Endothelial cell of umbilical vein (primary cell): ENCODE results near the gene ARHGAP21. TPM values are rescaled to one million over a fixed set of nuclear protein-coding genes. Genes with fewer than 3 reads are reported as not detected.

Experiments
- BruUV-seq: library from RNA; stranded (reverse); fragments of 400-500 nt; replicated peaks from 2 replicates; lab custom pipeline; 2021; lab: Mats Ljungman, UMichigan
- CTCF ChIA-PET: fragments of 300-600, 350-600 bp; sonication (Branson Sonifier 250); formaldehyde crosslinking; loops from one replicate; lab custom pipeline; 2021; ENCODE audit warnings: antibody characterized with exemption, inconsistent platforms; lab: Charles Lee
- POLR2A ChIA-PET: fragments of 300-600, 350-600 bp; sonication (Branson Sonifier 250); formaldehyde crosslinking; loops from one replicate; lab custom pipeline; 2021; ENCODE audit warnings: antibody characterized with exemption, inconsistent platforms; lab: Charles Lee
- DNase-seq: peaks from one replicate; pipeline ENCODE4 v3.0.0-alpha.2; 2011; ENCODE audit warnings: low read depth, low spot score
- FAIRE-seq: peaks from 2 replicates; lab custom pipeline; 2011; peaks lifted over from hg19 to GRCh38; lab: Jason Lieb, UNC
- H2AFZ ChIP-seq: 2 replicates; pipeline ENCODE4 v1.6.0; 2012; ENCODE audit warnings: low read depth, low read length, control low read depth, inconsistent platforms
- H3K27ac ChIP-seq: 2 replicates; pipeline ENCODE4 v1.5.1; 2011; ENCODE audit warnings: low read depth, mild to moderate bottlenecking, control low read depth, low read length, moderate library complexity; ENCODE audit not compliant: insufficient read depth
- H3K27me3 ChIP-seq, 2 experiments: 2 replicates each; pipeline versions ENCODE4 v1.6.0 to v1.6.1; 2011; ENCODE audit warnings: low read length in 2 of 2, mixed read lengths in 1 of 2; ENCODE audit not compliant: control insufficient read depth in 2 of 2, insufficient read depth in 2 of 2
- H3K36me3 ChIP-seq, 2 experiments: 2 replicates in 1 of 2; 3 replicates in 1 of 2; pipeline ENCODE4 v1.5.1; 2011; ENCODE audit warnings: low read length in 2 of 2, mild to moderate bottlenecking in 1 of 2, moderate library complexity in 1 of 2; ENCODE audit not compliant: control insufficient read depth in 2 of 2, insufficient read depth in 2 of 2; ENCODE audit errors: extremely low read depth in 1 of 2
- H3K4me1 ChIP-seq: 3 replicates; pipeline ENCODE4 v1.5.1; 2011; ENCODE audit warnings: mild to moderate bottlenecking, low read length; ENCODE audit not compliant: control insufficient read depth, insufficient read depth; ENCODE audit errors: extremely low read depth
- H3K4me2 ChIP-seq: 2 replicates; pipeline ENCODE4 v1.6.1; 2011; ENCODE audit warnings: low read length, control low read depth, mixed read lengths; ENCODE audit not compliant: insufficient read depth
- H3K4me3 ChIP-seq, 3 experiments: fragments of 200-600 bp in 1 of 3; sonication (generic), shearing (Covaris generic) in 1 of 3; replicated peaks in 1 of 3; 2 replicates each; pipeline ENCODE4 v1.5.1; 2011 to 2016; ENCODE audit warnings: control low read depth in 3 of 3, low read length in 3 of 3, mild to moderate bottlenecking in 2 of 3, inconsistent platforms in 1 of 3, low read depth in 1 of 3, moderate library complexity in 1 of 3; ENCODE audit not compliant: insufficient read depth in 1 of 3
- H3K79me2 ChIP-seq: 2 replicates; pipeline ENCODE4 v1.6.0; 2012; ENCODE audit warnings: low read length, inconsistent platforms; ENCODE audit not compliant: control insufficient read depth, insufficient read depth
- H3K9ac ChIP-seq: replicated peaks from 2 replicates; pipeline ENCODE3; 2011; ENCODE audit warnings: low read length, control low read depth; ENCODE audit not compliant: insufficient read depth; ENCODE audit errors: extremely low read depth
- H3K9me1 ChIP-seq: replicated peaks from 3 replicates; pipeline ENCODE4 v1.6.0; 2011; ENCODE audit warnings: mild to moderate bottlenecking, low read length; ENCODE audit not compliant: control insufficient read depth, insufficient read depth; ENCODE audit errors: extremely low read depth
- H3K9me3 ChIP-seq: replicated peaks from 2 replicates; pipeline ENCODE4 v1.5.1; 2012; ENCODE audit warnings: low read length, inconsistent platforms; ENCODE audit not compliant: control insufficient read depth, insufficient read depth
- H4K20me1 ChIP-seq: replicated peaks from 2 replicates; pipeline ENCODE3; 2011; ENCODE audit warnings: mild to moderate bottlenecking, low read length; ENCODE audit not compliant: control insufficient read depth, insufficient read depth; ENCODE audit errors: extremely low read depth
- EZH2 ChIP-seq: IDR thresholded peaks from 2 replicates; pipeline ENCODE4 v1.6.1; 2012; ENCODE audit warnings: borderline replicate concordance, low read depth, mild to moderate bottlenecking, moderate library complexity, low read length, inconsistent platforms; ENCODE audit not compliant: severe bottlenecking
- FOS ChIP-seq: IDR thresholded peaks from 2 replicates; pipeline ENCODE4 v1.6.1; 2011; ENCODE audit warnings: mild to moderate bottlenecking, low read length, moderate library complexity, borderline replicate concordance; ENCODE audit not compliant: insufficient read depth
- GATA2 ChIP-seq: IDR thresholded peaks from 2 replicates; pipeline ENCODE4 v1.7.0; 2011; ENCODE audit warnings: low read depth, mild to moderate bottlenecking, moderate library complexity, mixed read lengths, low read length; ENCODE audit not compliant: insufficient read length, insufficient read depth
- JUN ChIP-seq: IDR thresholded peaks from 2 replicates; pipeline ENCODE4 v1.6.1; 2011; ENCODE audit warnings: borderline replicate concordance, low read depth; ENCODE audit not compliant: insufficient read length, insufficient read depth
- MYC ChIP-seq: IDR thresholded peaks from one replicate; pipeline ENCODE4 v1.6.1; 2011; ENCODE audit warnings: mild to moderate bottlenecking, low read depth, low read length
- POLR2A ChIP-seq: IDR thresholded peaks from 2 replicates; pipeline ENCODE4 v1.6.1; 2012; ENCODE audit warnings: low read depth, mild to moderate bottlenecking, control low read depth, low read length
- POLR2AphosphoS5 ChIP-seq: IDR thresholded peaks from 2 replicates; pipeline ENCODE4 v1.6.1; 2012; ENCODE audit warnings: low read depth, mild to moderate bottlenecking, control low read depth, low read length, moderate library complexity; ENCODE audit not compliant: insufficient read depth
- dilution Hi-C: fragments of 300-500 bp; cut with MboI; formaldehyde crosslinking; loops from one replicate; pipeline ENCODE4 v1.15.0; 2019; ENCODE audit warnings: low sequenced_read_pairs; ENCODE audit not compliant: extremely low pct_ligation_motif_present
- intact Hi-C: fragments of 100-400 bp; cut with micrococcal nuclease; formaldehyde crosslinking; loops from one replicate; pipeline ENCODE4 v1.10.0; 2022
- polyA plus RNA-seq, 4 experiments: library from polyadenylated mRNA; depleted of rRNA in 3 of 4; stranded (reverse) in 3 of 4; unstranded in 1 of 4; fragments of >200 nt; gene quantifications; 2 replicates each; pipeline versions ENCODE4 v1.2.1 to v1.2.3, GENCODE V29; 2011 to 2012; ENCODE audit warnings: missing spikeins in 1 of 4
- total RNA-seq: library from RNA; stranded (reverse); gene quantifications from 2 replicates; pipeline ENCODE4 v1.2.3, GENCODE V29; 2021
- TF ChIP-seq, protein P1 (sequence below): IDR thresholded peaks from 2 replicates; pipeline ENCODE4 v1.6.1; 2011; ENCODE audit not compliant: insufficient read depth, insufficient read length
- TF ChIP-seq, protein P2 (sequence below), 2 donors: IDR thresholded peaks; 1 replicate in 1 of 2; 2 replicates in 1 of 2; pipeline ENCODE4 v1.5.1; 2011; ENCODE audit warnings: low read length in 2 of 2, mild to moderate bottlenecking in 2 of 2, moderate library complexity in 2 of 2, control low read depth in 1 of 2, inconsistent platforms in 1 of 2, low read depth in 1 of 2; ENCODE audit not compliant: insufficient read depth in 1 of 2; ENCODE audit errors: extremely low read depth in 1 of 2

ARHGAP21 gene
- total and polyA plus RNA-seq, 2 donors (not counting 3 experiments of a cell fraction or from before 2014, with no cell fraction given), result 29.5 to 97.8 TPM

DNA sequence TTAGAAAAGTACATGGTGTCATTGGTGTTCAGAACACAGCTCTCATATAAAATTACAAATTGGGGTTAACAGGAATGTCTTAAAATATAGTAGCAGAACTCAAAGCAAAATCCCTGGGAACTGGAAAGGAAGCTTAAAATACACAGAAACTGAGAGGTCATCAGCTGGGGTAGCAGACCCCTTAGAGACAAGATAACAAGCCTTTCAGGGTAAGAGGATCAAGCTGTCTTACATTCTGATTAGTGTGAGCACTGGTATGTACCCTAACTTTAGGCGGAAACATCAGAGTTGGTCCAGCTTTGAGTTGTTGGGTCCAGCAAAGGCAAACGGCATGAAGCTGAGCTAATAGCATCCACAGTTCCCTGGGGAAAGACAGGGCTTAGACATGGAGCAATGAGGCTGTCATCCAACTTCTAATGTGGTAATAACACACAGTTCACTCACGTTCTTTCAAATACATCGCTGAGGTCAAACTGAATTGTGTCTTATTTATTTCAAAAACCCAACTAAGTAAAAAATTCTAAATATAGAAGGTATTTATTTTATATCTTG is 32.6 kb downstream of the ARHGAP21 start:
- Histone ChIP-seq H3K79me2 (peaks cover 90% of the 10 kb centered on the region), H3K36me3 (no peaks in the 10 kb centered on the region), H4K20me1 (peaks cover 3% of the 10 kb centered on the region), H3K9ac (no peak overlapping the region), H3K27ac (no peak overlapping the region), H3K27me3 (no peaks in the 10 kb centered on the region), H3K9me3 (no peaks in the 10 kb centered on the region), H3K4me1 (no peaks in the 10 kb centered on the region), H2AFZ (no peak overlapping the region), H3K4me2 (no peak overlapping the region), H3K4me3 (no peak overlapping the region), H3K9me1 (no peaks in the 10 kb centered on the region)
- TF ChIP-seq POLR2A (no peak), EZH2 (no peak), FOS (no peak), POLR2AphosphoS5 (no peak), MYC (no peak), JUN (no peak), GATA2 (no peak)
- TF ChIP-seq, protein P1, sequence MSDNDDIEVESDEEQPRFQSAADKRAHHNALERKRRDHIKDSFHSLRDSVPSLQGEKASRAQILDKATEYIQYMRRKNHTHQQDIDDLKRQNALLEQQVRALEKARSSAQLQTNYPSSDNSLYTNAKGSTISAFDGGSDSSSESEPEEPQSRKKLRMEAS, result no peak
- TF ChIP-seq, protein P2, sequence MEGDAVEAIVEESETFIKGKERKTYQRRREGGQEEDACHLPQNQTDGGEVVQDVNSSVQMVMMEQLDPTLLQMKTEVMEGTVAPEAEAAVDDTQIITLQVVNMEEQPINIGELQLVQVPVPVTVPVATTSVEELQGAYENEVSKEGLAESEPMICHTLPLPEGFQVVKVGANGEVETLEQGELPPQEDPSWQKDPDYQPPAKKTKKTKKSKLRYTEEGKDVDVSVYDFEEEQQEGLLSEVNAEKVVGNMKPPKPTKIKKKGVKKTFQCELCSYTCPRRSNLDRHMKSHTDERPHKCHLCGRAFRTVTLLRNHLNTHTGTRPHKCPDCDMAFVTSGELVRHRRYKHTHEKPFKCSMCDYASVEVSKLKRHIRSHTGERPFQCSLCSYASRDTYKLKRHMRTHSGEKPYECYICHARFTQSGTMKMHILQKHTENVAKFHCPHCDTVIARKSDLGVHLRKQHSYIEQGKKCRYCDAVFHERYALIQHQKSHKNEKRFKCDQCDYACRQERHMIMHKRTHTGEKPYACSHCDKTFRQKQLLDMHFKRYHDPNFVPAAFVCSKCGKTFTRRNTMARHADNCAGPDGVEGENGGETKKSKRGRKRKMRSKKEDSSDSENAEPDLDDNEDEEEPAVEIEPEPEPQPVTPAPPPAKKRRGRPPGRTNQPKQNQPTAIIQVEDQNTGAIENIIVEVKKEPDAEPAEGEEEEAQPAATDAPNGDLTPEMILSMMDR (IDR thresholded peaks at IDR 0.05; ENCODE audit: extremely low read depth in 1 of 2, insufficient read depth in 1 of 2, low read depth in 1 of 2, low read length in 2 of 2), result no peak
- ChIA-PET POLR2A (interaction anchor here (0.6 kb wide), 1 partner anchor 1064 kb away, joined by 4 read pairs; no protein-coding TSS in a partner anchor), CTCF (interaction anchor here (1.1 to 1.4 kb wide), 2 partner anchors 48 to 299 kb away, joined by 3 read pairs; no protein-coding TSS in a partner anchor)
- no TSS peak for BruUV-seq
- FAIRE-seq (no peak), DNase-seq (no peak)
- dilution Hi-C loops, result no loop called here
- intact Hi-C loops, result no loop called here
